GM12892 (cell line): ENCODE data around the gene TMPO.
"Not testable (repeated sequence)": the region's sequence is repeated elsewhere in the genome, so short reads cannot be mapped to it uniquely, and the experiment has no call there.

ENCODE experiments used
- DNase-seq: peaks from one replicate; pipeline ENCODE4 v3.0.0; 2011; ENCODE audit not compliant: insufficient read length
- FAIRE-seq: peaks from 2 replicates; lab custom pipeline; 2011; peaks lifted over from hg19 to GRCh38; lab: Jason Lieb, UNC
- POLR2A ChIP-seq: IDR thresholded peaks from 2 replicates; pipeline ENCODE4 v1.6.1; 2011; ENCODE audit warnings: low read depth, low read length, control low read depth
- POLR2AphosphoS5 ChIP-seq: IDR thresholded peaks from 2 replicates; pipeline ENCODE4 v1.6.1; 2011; ENCODE audit warnings: low read depth, low read length, control low read depth
- TAF1 ChIP-seq: IDR thresholded peaks from 2 replicates; pipeline ENCODE4 v1.6.1; 2011; ENCODE audit warnings: low read depth, mild to moderate bottlenecking, control low read depth, low read length, borderline replicate concordance

Gene TMPO

DNA sequence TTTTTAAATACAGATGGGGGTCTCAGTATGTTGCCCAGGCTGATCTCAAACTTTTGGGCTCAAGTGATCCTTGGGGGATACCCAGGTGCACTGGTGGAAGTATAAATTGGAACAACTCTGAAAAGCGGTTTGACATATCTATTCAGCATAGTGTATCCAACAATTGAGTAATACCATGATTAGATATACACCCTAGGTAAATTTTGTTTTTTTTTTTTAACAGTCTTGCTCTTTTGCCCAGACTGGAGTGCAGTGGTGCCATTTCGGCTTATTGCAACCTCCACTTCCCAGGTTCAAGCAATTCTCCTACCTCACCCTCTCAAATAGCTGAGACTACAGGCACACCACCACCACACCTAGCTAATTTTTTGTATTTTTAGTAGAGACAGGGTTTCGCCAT, 46.5 kb downstream of the TMPO start:
- no peak for DNase-seq
- no peak for TF ChIP-seq TAF1
- no peak for TF ChIP-seq POLR2AphosphoS5
- TF ChIP-seq POLR2A = no peak
- no peak for FAIRE-seq

DNA sequence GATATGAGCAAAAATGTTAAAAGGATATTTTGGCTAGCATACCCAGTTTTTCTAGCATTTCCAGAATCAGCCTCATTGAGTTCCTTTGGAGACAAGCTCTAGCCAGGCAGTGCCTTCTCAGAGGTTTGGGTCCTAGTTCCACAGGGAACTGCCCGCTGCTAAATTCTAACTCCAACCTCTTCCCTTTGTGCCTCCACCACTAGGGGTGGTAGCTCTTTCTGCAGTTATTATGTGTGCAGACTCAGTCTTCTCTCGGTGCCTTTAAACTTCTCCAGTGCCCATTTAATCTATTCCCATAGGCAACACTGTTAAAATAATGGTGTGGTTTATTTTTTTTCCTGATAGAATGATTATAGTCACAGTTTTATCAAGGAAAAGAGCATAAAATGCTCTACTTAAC, 56.6 kb downstream of the TMPO start:
- FAIRE-seq (no peak), DNase-seq (no peak)
- TF ChIP-seq POLR2AphosphoS5 = no peak
- TF ChIP-seq POLR2A = no peak
- TF ChIP-seq TAF1 = no peak

DNA sequence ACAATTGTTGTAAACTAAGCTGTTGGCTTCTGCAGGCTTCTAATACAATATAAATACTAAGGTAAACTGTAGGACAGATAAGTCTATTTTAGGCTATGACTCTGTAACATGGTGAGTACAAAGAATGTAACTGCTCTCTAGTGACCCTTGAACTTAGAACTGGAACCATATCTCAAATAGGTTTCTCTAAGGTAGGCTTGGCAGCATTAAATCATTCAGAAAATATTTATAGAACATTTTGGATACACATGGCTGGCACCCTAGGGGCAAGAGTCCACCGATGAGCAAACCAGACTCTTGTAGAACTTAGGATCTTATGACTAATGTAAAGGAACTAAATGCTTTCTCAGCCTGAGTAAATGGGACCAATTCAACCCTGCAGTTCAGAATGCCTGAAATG, 58.7 kb downstream of the TMPO start:
- DNase-seq (no peak), FAIRE-seq (no peak)
- TF ChIP-seq TAF1 (no peak), POLR2A (no peak), POLR2AphosphoS5 (no peak)

DNA sequence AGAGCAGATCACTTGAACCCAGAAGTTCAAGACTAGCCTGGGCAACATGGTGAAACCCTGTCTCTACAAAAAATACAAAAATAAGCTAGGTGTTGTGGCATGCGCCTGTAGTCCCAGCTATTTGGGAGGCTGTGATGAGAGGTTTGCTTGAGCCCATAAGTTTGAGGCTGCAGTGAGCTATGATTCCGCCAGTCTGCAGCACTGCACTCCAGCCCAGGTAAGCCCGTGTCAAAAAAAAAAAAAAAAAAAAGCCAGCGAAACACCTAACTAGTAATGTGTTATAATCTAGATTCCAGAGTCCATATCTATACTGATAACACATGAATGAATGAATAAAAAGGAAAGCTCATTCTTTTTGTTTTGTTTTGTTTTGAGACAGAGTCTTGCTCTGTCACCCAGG, 59.6 kb downstream of the TMPO start:
- DNase-seq (no peak), FAIRE-seq (no peak)
- TF ChIP-seq TAF1 = no peak
- no peak for TF ChIP-seq POLR2A
- no peak for TF ChIP-seq POLR2AphosphoS5

DNA sequence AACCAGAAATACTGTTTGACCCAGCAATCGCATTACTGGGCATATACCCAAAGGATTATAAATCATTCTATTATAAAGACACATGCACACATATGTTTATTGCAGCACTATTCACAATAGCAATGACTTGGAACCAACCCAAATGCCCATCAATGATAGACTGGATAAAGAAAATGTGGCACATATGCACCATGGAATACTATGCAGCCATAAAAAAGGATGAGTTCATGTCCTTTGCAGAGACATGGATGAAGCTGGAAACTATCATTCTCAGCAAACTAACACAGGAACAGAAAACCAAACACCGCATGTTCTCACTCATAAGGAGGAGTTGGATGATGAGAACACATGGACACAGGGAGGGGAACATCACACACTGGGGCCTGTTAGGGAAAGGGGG, 61.4 kb downstream of the TMPO start:
- FAIRE-seq = not testable (repeated sequence)

DNA sequence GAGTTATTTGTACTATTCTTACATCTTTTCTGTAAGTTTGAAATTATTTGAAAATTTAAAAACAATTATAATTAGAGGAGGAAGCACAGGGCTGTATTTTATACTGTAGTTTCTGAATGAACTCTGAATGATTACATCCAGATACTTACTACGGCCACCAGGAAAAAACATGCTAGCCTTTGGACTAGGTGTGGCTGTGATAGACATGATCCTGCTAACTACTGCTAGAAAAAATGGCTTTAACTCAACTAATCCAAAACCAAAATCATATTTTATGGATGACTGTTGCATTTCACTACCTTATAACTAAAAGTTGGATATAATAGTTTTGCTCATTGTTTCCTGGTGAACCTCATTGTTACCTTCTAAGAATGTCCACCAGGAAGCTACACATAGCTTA, 63.0 kb downstream of the TMPO start:
- TF ChIP-seq POLR2AphosphoS5 = no peak
- no peak for TF ChIP-seq TAF1
- TF ChIP-seq POLR2A = no peak
- FAIRE-seq (no peak), DNase-seq (no peak)

More for the DNA sequence above, 61.4 kb downstream of the TMPO start:
- DNase-seq = not testable (repeated sequence)

DNA sequence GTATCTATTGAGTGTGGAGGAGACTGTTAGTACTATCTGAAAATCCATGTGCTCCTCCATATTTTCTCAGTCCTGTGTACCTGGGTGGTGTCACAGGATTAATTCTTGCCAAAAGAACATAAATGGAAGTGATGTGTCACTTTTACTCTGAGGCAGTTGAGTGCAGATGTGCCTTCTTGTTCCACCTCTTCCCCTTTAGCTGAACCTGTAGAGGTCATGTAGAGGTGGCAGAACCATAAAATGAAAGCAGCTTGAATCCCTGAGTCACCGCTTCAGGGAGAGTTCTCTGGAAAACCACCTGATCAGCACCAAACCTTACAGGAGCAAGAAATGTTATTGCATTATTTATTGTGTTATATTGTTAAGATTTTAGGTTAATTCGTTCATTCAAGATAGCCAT, 63.4 kb downstream of the TMPO start:
- TF ChIP-seq TAF1 (no peak), POLR2A (no peak), POLR2AphosphoS5 (no peak)
- DNase-seq (no peak), FAIRE-seq (no peak)

DNA sequence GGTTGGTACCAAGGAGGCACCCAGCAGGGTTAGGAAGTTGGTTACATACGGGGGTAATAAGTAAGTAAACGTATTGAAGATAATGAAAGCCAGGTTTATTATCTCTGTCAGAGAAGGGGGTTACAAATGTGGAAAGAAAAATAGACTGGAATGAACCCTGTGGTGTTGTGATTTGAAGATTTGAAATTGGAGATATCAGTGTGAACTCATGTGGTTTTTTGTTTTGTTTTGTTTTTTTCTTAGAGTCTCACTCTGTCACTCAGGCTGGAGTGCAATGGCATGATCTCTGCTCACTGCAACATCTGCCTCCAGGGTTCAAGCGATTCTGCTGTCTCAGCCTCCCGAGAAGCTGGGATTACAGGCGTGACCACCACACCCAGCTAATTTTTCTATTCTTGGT, 64.0 kb downstream of the TMPO start:
- DNase-seq (no peak), FAIRE-seq (no peak)
- TF ChIP-seq POLR2AphosphoS5 (no peak), TAF1 (no peak), POLR2A (no peak)

DNA sequence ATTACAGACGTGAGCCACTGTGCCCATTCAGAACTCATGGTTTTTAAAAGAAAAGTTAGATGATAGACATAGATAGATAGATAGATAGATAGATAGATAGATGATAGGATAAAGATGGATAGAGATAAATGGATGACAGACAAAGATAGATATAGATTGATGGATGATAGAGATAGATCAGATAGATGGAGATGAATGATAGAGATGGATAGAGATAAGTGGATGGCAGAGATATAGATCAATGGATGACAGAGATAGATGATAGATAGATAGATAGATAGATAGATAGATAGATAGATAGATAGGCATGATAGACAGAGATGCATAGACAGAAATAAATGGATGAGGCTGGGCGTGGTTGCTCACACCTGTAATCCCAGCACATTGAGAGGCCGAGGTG, 64.4 kb downstream of the TMPO start:
- no peak for FAIRE-seq
- TF ChIP-seq POLR2AphosphoS5 (no peak), TAF1 (no peak), POLR2A (no peak)
- DNase-seq = no peak

DNA sequence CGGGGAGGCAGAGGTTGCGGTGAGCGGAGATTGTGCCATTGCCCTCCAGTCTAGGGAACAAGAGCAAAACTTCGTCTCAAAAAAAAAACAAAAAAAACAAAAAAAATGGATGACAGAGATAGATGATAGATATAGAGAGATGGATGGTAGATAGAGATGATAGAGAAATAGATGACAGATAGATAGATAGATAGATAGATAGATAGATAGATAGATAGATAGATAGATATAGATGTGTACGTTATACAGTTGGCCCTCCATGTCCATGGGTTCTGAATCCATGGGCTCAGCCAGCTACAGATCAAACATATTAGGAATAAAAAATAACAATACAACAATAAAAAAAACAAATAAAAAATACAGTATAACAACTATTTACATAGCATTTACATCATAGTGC, 65.3 kb downstream of the TMPO start:
- FAIRE-seq = no peak
- DNase-seq = no peak
- TF ChIP-seq TAF1 = no peak
- TF ChIP-seq POLR2A = no peak
- TF ChIP-seq POLR2AphosphoS5 = no peak

DNA sequence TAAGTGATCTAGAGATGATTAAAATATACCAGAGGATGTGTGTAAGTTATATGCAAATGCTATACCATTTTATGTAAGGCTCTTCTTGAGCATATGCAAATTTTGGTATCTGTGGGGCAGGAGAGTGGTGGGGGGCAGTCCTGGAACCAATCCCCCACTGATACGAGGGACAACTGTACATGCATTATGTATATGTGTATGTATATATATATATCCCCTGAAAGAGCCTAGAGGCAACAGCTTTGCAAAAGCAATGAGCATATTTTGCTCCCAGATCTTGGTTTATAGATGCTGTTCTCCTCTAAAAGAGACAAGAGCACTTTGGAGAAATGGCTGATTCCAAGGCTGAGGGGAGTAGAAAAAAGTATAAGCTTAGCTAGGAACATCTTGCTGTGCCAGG, 65.7 kb downstream of the TMPO start:
- FAIRE-seq (no peak), DNase-seq (no peak)
- TF ChIP-seq POLR2AphosphoS5 (no peak), TAF1 (no peak), POLR2A (no peak)

DNA sequence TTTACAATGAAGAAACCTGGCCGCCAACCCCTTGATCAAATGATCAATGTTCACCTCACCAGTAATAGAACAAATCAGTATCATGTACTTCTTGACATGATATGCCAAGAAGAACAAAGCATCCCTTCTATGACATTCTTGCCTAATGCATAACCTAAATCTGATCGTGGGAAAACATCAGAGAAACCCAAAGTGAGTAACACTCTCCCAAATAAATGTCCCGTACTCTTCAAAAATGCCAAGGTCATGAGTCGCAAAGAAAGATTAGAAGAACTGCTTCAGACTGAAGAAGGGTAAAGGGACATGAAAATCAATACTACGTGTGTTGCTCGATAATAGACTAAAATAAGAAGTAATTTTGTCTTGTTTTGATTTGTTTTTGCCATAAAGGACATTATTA, 66.7 kb downstream of the TMPO start:
- TF ChIP-seq POLR2A (no peak), TAF1 (no peak), POLR2AphosphoS5 (no peak)
- FAIRE-seq (no peak), DNase-seq (no peak)

DNA sequence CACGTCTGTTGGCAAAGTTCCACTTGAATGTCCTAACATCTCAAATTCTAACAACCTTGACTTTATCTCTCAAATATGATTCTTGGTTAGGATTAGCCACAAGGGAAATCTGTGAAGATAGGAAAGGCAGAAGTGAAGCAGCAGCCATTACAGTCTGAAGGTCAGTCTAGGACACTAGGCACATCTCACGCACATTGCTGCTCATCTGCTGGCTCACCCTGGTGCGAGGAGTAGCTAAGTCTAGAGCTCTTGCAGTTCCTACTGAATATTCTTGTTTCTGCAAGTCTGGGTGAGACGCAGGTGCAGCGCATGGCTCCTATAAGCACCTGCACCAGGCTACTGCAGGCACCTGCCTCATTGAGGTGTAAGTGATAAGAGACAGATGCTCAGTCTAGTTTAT, 71.7 kb downstream of the TMPO start:
- no peak for FAIRE-seq
- no peak for DNase-seq
- no peak for TF ChIP-seq POLR2AphosphoS5
- TF ChIP-seq TAF1 = no peak
- TF ChIP-seq POLR2A = no peak

DNA sequence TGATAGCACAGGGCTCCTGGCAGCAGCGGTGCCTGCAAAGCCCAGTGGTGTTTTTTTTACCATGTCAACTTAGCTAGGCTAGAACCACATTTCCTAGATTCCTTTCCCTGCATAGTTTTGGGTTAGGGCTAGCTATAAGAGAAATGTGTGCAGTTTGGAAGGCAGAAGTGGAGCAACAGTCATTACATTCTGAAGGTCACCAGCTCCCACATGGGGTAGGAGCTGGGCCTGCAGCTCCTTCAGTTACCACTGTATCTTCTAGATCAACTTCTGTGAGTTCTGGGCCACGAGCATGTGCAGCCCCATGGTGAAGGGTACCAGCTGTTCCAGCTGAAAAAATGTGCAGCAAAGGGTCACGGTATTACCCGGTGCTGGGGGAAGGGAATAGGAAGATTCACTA, 75.8 kb downstream of the TMPO start:
- FAIRE-seq (no peak), DNase-seq (no peak)

More for the DNA sequence above, 75.8 kb downstream of the TMPO start:
- no peak for TF ChIP-seq POLR2AphosphoS5
- no peak for TF ChIP-seq POLR2A
- TF ChIP-seq TAF1 = no peak
